GM12878 (cell line): ENCODE measurements around the gene FXYD4. TPM values are rescaled to one million over a fixed set of nuclear protein-coding genes. Genes with fewer than 3 reads are reported as not detected.

ENCODE experiments used
- CBX3 ChIP-seq: fragments of 200-600 bp; sonication (generic); IDR thresholded peaks from 2 replicates; pipeline ENCODE4 v1.6.1; 2016; ENCODE audit warnings: low read depth, borderline replicate concordance
- CEBPB ChIP-seq, 2 experiments: fragments of 150-350 bp in 1 of 2; IDR thresholded peaks; 2 replicates each; pipeline ENCODE4 v1.6.1; 2012 to 2014; ENCODE audit warnings: low read depth in 2 of 2, low read length in 2 of 2, borderline replicate concordance in 1 of 2, inconsistent platforms in 1 of 2
- CHD1 ChIP-seq: IDR thresholded peaks from 2 replicates; pipeline ENCODE4 v1.6.1; 2012; ENCODE audit warnings: low read depth, low read length, improper control_type of control experiment
- CREB1 ChIP-seq: IDR thresholded peaks from 2 replicates; pipeline ENCODE4 v1.6.1; 2012; ENCODE audit warnings: low read depth, mild to moderate bottlenecking, inconsistent platforms
- ESRRA ChIP-seq: IDR thresholded peaks from 2 replicates; pipeline ENCODE4 v1.6.1; 2012; ENCODE audit warnings: mild to moderate bottlenecking, low read length, improper control_type of control experiment
- ETV6 ChIP-seq, 2 experiments: fragments of 450-650 bp in 1 of 2; IDR thresholded peaks in 1 of 2; conservative IDR thresholded peaks in 1 of 2; 2 replicates each; pipeline ENCODE4 v1.6.1; 2014; ENCODE audit warnings: antibody characterized with exemption in 1 of 2, borderline replicate concordance in 1 of 2, low read depth in 1 of 2, mild to moderate bottlenecking in 1 of 2, moderate library complexity in 1 of 2
- FOXK2 ChIP-seq: fragments of 450-650 bp; IDR thresholded peaks from 2 replicates; pipeline ENCODE4 v1.6.1; 2017; ENCODE audit warnings: mild to moderate bottlenecking, moderate library complexity
- KLF5 ChIP-seq: fragments of 450-650 bp; IDR thresholded peaks from 2 replicates; pipeline ENCODE4 v1.6.1; 2014; ENCODE audit warnings: mild to moderate bottlenecking; ENCODE audit not compliant: partially characterized antibody
- LARP7 ChIP-seq: fragments of 450-650 bp; IDR thresholded peaks from 2 replicates; pipeline ENCODE4 v1.6.1; 2017; ENCODE audit warnings: mild to moderate bottlenecking
- MEF2B ChIP-seq: fragments of 450-650 bp; IDR thresholded peaks from 2 replicates; pipeline ENCODE4 v1.6.1; 2018; ENCODE audit warnings: mild to moderate bottlenecking, moderate library complexity; ENCODE audit not compliant: partially characterized antibody, poor library complexity, severe bottlenecking
- NFIC ChIP-seq: IDR thresholded peaks from 2 replicates; pipeline ENCODE4 v1.6.1; 2012; ENCODE audit warnings: low read depth, mild to moderate bottlenecking, inconsistent platforms, low read length, moderate library complexity
- NKRF ChIP-seq: fragments of 450-650 bp; conservative IDR thresholded peaks from 2 replicates; pipeline ENCODE4 v1.6.1; 2017; ENCODE audit warnings: mild to moderate bottlenecking, moderate library complexity
- NR2C2 ChIP-seq: IDR thresholded peaks from 2 replicates; pipeline ENCODE4 v1.6.1; 2011; ENCODE audit warnings: borderline replicate concordance, low read depth; ENCODE audit not compliant: control insufficient read depth, insufficient read length
- PAX5 ChIP-seq: IDR thresholded peaks from 2 replicates; pipeline ENCODE4 v1.6.1; 2011; ENCODE audit warnings: low read depth, low read length, borderline replicate concordance
- POLR2AphosphoS2 ChIP-seq: IDR thresholded peaks from 2 replicates; pipeline ENCODE4 v1.6.1; 2011; ENCODE audit warnings: low read depth, mild to moderate bottlenecking, low read length, improper control_type of control experiment, moderate library complexity
- POLR2AphosphoS5 ChIP-seq: IDR thresholded peaks from 2 replicates; pipeline ENCODE4 v1.6.1; 2011; ENCODE audit warnings: mild to moderate bottlenecking, low read length, inconsistent platforms
- POU2F2 ChIP-seq: IDR thresholded peaks from 3 replicates; pipeline ENCODE4 v1.6.1; 2011; ENCODE audit warnings: low read depth, mild to moderate bottlenecking, low read length, borderline replicate concordance
- RELA ChIP-seq: fragments of 450-650 bp; IDR thresholded peaks from 2 replicates; pipeline ENCODE4 v1.8.0; 2014; ENCODE audit warnings: borderline replicate concordance; ENCODE audit not compliant: partially characterized antibody
- SMARCA5 ChIP-seq: fragments of 450-650 bp; IDR thresholded peaks from 2 replicates; pipeline ENCODE4 v1.6.1; 2017; ENCODE audit warnings: mild to moderate bottlenecking
- SMC3 ChIP-seq: IDR thresholded peaks from 2 replicates; pipeline ENCODE4 v1.6.1; 2011; ENCODE audit warnings: low read length, improper control_type of control experiment, borderline replicate concordance
- TAF1 ChIP-seq: IDR thresholded peaks from 2 replicates; pipeline ENCODE4 v1.6.1; 2011; ENCODE audit warnings: mild to moderate bottlenecking, low read depth, low read length, borderline replicate concordance
- TCF12 ChIP-seq: IDR thresholded peaks from 2 replicates; pipeline ENCODE4 v1.6.1; 2011; ENCODE audit warnings: low read depth, mild to moderate bottlenecking, low read length
- ZNF274 ChIP-seq: IDR thresholded peaks from one replicate; pipeline ENCODE4 v1.8.0; 2011; ENCODE audit not compliant: insufficient read length, insufficient read depth
- polyA plus RNA-seq, 11 experiments: library from polyadenylated mRNA; depleted of rRNA in 4 of 11; unstranded in 6 of 11; stranded (reverse) in 5 of 11; fragments of >200 nt; fragmentation: Nextera tagmentation in 4 of 11; fragmentation: Illumina TruSeq in 1 of 11; extraction: Ambion mirVana in 4 of 11; extraction: Trizol in 1 of 11; gene quantifications; 1 replicate in 1 of 11; 2 replicates in 10 of 11; pipeline versions ENCODE4 v1.2.1 to v1.2.3, GENCODE V29; 2011 to 2016; ENCODE audit warnings: inconsistent platforms in 2 of 11, missing spikeins in 2 of 11, low read depth in 1 of 11
- total RNA-seq, 4 experiments: library from RNA; depleted of rRNA in 3 of 4; stranded (reverse); fragments of >200 nt in 3 of 4; fragmentation: Illumina TruSeq in 1 of 4; extraction: Trizol in 1 of 4; gene quantifications; 2 replicates each; pipeline versions ENCODE4 v1.2.1 to v1.2.3, GENCODE V29; 2013 to 2021
- TF ChIP-seq, protein P1 (sequence below): IDR thresholded peaks from 2 replicates; pipeline ENCODE4 v1.6.1; 2011; ENCODE audit warnings: borderline replicate concordance, low read depth, mild to moderate bottlenecking, moderate library complexity, mixed read lengths, low read length; ENCODE audit not compliant: insufficient read depth; ENCODE audit errors: extremely low read length

Gene FXYD4
- total and polyA plus RNA-seq, 10 of the 15 experiments (the other 5 are each of a cell fraction or from before 2014, with no cell fraction given) = not detected

DNA sequence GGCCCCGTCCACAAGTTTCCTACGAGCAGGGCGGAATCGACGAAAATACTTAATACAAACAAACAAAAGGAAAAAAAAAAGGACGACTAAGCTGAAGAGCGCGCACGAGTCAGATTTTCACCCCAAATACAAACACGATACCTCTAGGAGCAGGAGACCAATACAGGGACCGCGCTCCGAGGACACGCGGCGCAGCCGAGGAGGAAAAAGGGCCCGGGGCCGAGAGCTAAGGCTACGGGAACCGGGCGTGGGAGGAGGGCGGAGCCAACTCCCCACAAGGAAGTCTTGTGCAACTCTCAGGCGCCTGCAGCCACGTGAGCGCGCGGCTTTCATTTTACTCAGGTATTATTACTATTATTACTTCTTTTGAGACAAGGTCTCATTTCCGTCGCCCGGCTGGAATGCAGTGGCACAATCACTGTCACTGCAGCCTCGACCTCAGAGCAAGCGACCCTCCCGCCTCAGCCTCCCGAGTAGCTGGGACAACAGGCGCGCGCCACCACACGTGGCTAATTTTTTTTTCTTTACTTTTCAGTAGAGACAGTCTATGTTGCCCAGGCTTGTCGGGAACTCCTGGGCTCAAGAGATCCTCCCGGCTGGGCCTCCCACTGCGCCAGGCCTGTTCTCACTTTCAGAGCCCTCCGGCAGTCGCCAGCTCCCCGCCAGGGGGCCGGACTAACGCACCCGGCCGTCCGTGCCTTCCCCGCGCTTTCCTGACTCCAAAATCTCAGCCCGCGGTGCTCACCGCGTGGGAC, 36.3 kb downstream of the FXYD4 start (continued):
- TF ChIP-seq ETV6 (conservative IDR thresholded peaks at IDR 0.05 in 1 of 2, IDR thresholded peaks at IDR 0.05 in 1 of 2; ENCODE audit: borderline replicate concordance in 1 of 2, low read depth in 1 of 2) = 0 out of 4 replicates have a peak, but pooled peaks of 1 of the 2 experiments have one; percentile 6
- peak; percentile 35; the same call in 1 of the 2 replicates for TF ChIP-seq NFIC
- TF ChIP-seq POU2F2 = peak; percentile 76; the same call in 2 of the 3 replicates
- no peak for TF ChIP-seq CHD1
- no peak for TF ChIP-seq LARP7
- peak; percentile 78; the same call in 1 of the 2 replicates for TF ChIP-seq POLR2AphosphoS2
- no peak for TF ChIP-seq NR2C2
- TF ChIP-seq ZNF274 = no peak
- TF ChIP-seq RELA = no peak
- TF ChIP-seq TCF12 = 0 out of 2 replicates have a peak, but pooled peaks have one; percentile 36
- no peak for TF ChIP-seq MEF2B
- peak; percentile 49; the same call in 1 of the 2 replicates for TF ChIP-seq SMARCA5
- TF ChIP-seq, protein P1, sequence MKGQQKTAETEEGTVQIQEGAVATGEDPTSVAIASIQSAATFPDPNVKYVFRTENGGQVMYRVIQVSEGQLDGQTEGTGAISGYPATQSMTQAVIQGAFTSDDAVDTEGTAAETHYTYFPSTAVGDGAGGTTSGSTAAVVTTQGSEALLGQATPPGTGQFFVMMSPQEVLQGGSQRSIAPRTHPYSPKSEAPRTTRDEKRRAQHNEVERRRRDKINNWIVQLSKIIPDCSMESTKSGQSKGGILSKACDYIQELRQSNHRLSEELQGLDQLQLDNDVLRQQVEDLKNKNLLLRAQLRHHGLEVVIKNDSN = peak; percentile 64
- TF ChIP-seq SMC3 = peak; percentile 5; the same call in 1 of the 2 replicates
- 0 out of 2 replicates have a peak, but pooled peaks have one; percentile 12 for TF ChIP-seq FOXK2
- TF ChIP-seq TAF1 = peak; percentile 91
- peak; percentile 91 for TF ChIP-seq NKRF
- peak; percentile 97 for TF ChIP-seq POLR2AphosphoS5
- 0 out of 2 replicates have a peak, but pooled peaks have one; percentile 14 for TF ChIP-seq CREB1
- TF ChIP-seq CBX3 = no peak
- TF ChIP-seq ESRRA = no peak
- no peak for TF ChIP-seq KLF5
- peak in 1 of 2 experiments; percentile 97; a peak in 2 of 4 replicates for TF ChIP-seq CEBPB (IDR thresholded peaks at IDR 0.05; ENCODE audit: borderline replicate concordance in 1 of 2, low read depth in 2 of 2, low read length in 2 of 2)
- peak; percentile 58; the same call in 1 of the 2 replicates for TF ChIP-seq PAX5
